GM10248 (cell line): ENCODE data around the gene RHBDF2.
"Not testable (repeated sequence)": the region's sequence is repeated elsewhere in the genome, so short reads cannot be mapped to it uniquely, and the experiment has no call there.

Experiments
- CTCF ChIA-PET: fragments of 300-600 bp; sonication (Branson Sonifier 250); formaldehyde crosslinking; extraction: SDS; loops from one replicate; lab custom pipeline; 2021; ENCODE audit warnings: antibody characterized with exemption; lab: Yijun Ruan, JAX
- POLR2A ChIA-PET: fragments of 350-650 bp; sonication (Branson Sonifier 250); formaldehyde crosslinking; extraction: SDS; loops from one replicate; lab custom pipeline; 2020; ENCODE audit warnings: antibody characterized with exemption; lab: Yijun Ruan, JAX
- DNase-seq: peaks from one replicate; pipeline ENCODE4 v3.0.0; 2012; ENCODE audit errors: extremely low spot score
- CTCF ChIP-seq: IDR thresholded peaks from 2 replicates; pipeline ENCODE4 v1.5.1; 2012; ENCODE audit warnings: mild to moderate bottlenecking, low read depth; ENCODE audit errors: extremely low read depth, missing control alignments, control extremely low read depth

RHBDF2 gene

GRCh38 chr17:76535788-76536510 lies 34.7 kb upstream of the RHBDF2 start:
- no peak for TF ChIP-seq CTCF
- no peak for DNase-seq
- ChIA-PET CTCF (interaction anchor here (0.9 to 1.7 kb wide), 5 partner anchors 9 to 22 kb away, joined by 3 to 13 read pairs (median 4); no protein-coding TSS in a partner anchor), POLR2A (interaction anchor here (0.9 kb wide), 1 partner anchor 29 kb away, joined by 5 read pairs; no protein-coding TSS in a partner anchor)

- DNase-seq, result no peak
- CTCF ChIA-PET, result interaction anchor here (1.1 to 3.0 kb wide), 3 partner anchors 12 to 23 kb away, joined by 4 to 13 read pairs (median 10); no protein-coding TSS in a partner anchor
- no peak for TF ChIP-seq CTCF
- POLR2A ChIA-PET, result interaction anchor here (0.9 kb wide), 1 partner anchor 30 kb away, joined by 5 read pairs; no protein-coding TSS in a partner anchor
These were observed 33.9 kb upstream of the RHBDF2 start for GRCh38 chr17:76534831-76535732.

- POLR2A ChIA-PET, DNase-seq: not testable (repeated sequence)
- CTCF ChIA-PET, result interaction anchor here (1.3 to 3.0 kb wide), 2 partner anchors 10 to 11 kb away, joined by 4 to 10 read pairs; no protein-coding TSS in a partner anchor
These were observed 32.6 kb upstream of the RHBDF2 start for GRCh38 chr17:76533640-76534359.

GRCh38 chr17:76532072-76532651 lies 30.9 kb upstream of the RHBDF2 start:
- no peak for DNase-seq
- TF ChIP-seq CTCF, result no peak
- ChIA-PET CTCF (interaction anchor here (1.0 to 3.0 kb wide), 3 partner anchors 9 to 27 kb away, joined by 3 to 10 read pairs (median 3); no protein-coding TSS in a partner anchor), POLR2A (no interaction called here)

- TF ChIP-seq CTCF, result no peak
- POLR2A ChIA-PET, result no interaction called here
- CTCF ChIA-PET, result no interaction called here
- no peak for DNase-seq
These were observed 30.3 kb upstream of the RHBDF2 start for GRCh38 chr17:76531486-76532038.

GRCh38 chr17:76530811-76531485 lies 29.7 kb upstream of the RHBDF2 start:
- TF ChIP-seq CTCF, result no peak
- CTCF ChIA-PET, result interaction anchor here (1.9 kb wide), 1 partner anchor 93 kb away, joined by 8 read pairs; no protein-coding TSS in a partner anchor
- no peak for DNase-seq
- POLR2A ChIA-PET, result no interaction called here
